ENCODE measurements around the gene TBKBP1.

TBKBP1 gene

DNA sequence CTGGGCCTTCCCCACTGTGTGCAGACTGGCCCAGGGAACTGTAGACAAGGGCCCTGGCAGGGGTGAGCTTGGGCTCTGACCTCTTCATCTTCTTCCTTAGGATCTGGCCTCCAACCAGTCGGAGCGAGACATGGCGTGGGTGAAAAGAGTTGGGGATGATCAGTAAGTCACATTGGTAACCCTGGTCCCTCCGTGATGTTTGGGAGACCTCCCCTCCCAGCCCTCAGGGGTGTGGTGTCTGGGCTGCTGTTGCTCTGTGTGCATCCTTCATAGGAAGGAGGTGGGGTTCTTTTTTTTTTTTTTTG lies 5.5 kb downstream of the TBKBP1 start:
- DNase-seq: no peak

DNA sequence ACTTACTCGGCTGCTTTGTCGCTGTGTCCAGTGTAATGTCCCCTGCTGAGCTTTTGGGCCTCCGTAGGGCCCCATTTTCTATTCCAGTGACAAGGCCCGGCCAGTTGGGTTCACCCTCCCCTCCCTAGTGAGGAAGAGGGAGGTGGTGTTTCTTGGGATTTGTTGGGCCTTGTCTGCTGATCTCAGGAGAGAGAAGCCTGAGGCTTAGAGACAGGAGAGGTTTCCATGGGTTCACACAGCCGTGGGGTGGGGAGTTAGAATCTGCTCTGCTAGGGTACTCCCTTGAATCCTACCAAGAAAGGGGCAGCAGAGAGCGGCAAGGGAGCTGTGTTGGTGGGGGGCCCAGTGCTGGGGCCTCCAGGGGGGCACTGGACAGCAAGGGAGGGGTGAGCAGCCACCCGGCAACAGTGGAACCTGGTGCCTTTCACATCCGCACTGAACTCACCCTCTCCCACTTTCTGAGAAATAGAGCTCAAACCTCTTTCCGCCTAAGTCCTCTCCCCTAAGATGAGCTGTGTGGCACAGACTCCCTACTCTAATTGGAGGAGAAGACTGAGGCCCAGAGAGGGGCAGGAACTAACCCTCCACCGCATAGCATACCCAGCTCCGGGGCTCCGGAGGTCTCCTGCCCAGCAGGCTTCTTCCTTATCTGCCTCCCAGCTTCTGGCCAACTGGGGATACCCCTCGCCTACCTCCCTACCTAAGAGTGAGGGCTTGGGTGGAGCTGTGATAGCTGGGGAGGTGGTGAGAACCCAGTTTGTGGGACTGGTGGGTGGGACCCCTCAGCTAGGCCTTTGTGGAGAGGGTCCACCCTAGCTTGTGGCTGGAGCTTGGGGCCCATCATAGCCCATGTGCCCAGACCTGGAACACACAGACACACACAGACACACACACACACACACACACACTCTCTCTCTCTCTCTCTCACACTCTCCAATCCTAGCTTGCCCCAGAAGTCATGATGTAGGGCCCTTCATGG lies 6.8 kb downstream of the TBKBP1 start:
- no peak for DNase-seq

DNA sequence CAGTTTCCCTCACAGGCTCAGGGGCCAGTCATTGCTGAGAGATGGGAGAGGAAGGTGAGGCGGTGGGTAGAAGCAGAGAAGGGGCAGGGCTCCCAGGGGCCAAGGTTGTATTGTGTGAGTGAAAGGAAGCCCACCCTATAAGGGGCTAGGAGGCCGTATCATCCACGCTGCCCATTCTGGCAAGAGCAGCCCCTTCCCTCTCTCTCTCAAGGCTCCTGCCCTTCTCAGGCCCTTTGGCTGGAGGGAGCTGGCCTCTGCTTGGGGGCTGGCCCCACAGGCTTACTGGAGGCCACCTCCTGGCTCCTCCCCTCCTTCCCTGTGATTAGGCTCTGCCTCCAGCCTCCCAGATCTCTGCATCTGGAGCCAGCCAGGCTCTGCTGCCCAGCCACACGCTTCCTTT lies 7.6 kb downstream of the TBKBP1 start:
- no peak for DNase-seq

DNA sequence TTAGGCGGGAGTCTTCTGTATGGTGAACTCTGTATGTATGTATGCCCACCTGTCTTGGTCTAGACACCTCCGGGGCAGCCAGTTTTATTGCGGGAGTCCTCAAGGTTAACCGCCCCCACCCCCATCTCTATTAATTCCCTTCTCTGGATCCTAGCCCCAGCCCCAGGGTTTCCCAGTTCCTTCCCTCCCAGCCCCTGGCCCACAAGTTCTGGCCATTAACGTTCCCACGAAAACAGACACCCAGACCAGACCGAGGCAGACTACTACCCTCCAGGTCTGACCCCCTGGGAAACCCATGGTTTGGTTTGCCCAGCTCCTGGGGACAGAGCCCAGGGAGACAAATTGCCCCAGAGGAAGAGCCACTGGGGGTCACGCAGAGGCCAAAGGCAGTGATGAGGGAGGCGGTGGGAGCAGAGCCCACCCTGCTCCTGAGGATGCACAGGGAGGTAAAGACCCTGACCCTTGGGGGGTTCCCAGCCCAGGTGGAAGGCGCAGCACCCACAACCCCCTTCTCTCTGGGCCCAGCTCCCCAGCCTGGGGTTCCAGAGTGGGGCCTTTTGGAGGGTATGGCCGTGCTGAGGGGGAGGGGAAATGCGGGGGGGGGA lies 8.5 kb downstream of the TBKBP1 start:
- no peak for DNase-seq

DNA sequence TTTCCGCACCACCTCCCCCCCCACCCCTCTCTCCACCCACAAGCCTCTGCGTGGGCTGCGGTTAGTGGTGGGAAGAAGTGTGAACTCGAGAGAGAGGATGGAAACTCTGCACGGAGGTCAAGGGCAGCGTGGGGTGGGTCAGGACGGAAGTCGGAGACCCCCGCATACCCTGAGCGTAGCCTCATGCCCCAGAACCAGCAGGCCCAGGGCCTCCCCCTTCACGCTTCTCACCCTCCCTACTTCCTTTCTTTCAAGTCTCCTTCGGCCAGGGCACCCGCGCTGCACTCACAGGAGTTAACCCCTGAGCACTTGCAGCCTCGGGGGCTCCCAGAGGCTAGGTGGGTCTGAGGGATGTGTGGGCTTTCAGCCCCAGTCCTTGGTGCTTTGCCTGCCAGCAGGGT lies 9.2 kb downstream of the TBKBP1 start:
- DNase-seq: no peak

DNA sequence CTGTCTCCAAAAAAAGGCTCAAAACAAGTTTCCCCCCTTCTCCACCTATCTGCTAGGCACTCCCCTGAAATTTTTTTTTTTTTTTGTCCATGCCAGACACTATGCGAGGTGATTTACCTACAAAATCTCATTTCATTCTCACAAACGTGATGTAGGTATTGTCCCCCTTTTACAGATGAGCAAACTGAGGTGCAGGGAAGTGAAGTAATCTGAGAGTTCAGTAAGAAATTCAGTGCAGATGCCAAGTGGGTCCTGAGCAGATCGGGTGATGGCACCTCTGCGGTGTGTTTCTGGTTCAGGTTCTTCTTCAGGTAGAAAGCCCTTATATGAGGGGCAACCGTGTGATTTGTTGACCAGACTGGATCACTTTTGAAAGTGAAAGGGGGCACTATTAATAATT lies 9.7 kb downstream of the TBKBP1 start:
- DNase-seq: no peak

DNA sequence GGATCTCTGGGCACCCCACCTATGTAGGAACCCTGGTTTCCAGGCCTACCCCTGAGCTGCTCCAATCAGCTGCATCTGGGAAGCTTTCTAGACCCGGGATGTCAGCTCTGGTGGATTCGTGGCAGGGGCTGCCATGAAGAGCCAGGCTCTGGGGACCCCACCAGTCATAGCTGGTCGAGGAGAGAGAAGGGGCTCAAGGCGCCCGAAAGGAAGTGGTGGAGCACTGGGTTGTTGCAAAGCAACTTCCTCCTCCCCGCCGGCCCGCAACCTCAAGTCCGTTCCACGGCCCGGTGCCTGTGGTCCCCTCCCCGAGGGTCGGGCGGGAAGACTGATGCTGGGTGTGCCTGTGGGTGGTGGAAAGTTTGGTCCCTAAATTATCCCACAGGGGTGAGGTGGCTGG lies 10.2 kb downstream of the TBKBP1 start:
- no peak for DNase-seq

DNA sequence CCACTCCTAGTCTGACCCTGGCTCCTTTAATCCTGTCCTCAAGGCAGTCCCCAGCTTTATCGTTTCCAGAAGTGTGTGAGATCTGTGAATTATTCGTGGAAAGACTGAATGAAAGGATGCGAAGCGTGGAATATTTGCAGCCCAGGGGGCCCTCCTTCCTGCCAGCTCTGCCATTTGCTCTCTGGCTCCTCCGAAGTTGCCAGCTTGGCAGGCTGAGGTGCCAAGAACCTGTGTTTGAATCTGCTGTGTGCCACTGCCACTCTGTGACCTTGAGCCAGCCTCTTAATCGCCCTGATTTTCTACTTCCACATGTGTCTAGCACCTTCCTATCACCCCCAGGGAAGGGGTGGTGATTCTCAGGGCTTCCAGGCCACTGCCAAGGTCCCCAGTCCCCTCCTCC lies 10.8 kb downstream of the TBKBP1 start:
- DNase-seq: no peak

DNA sequence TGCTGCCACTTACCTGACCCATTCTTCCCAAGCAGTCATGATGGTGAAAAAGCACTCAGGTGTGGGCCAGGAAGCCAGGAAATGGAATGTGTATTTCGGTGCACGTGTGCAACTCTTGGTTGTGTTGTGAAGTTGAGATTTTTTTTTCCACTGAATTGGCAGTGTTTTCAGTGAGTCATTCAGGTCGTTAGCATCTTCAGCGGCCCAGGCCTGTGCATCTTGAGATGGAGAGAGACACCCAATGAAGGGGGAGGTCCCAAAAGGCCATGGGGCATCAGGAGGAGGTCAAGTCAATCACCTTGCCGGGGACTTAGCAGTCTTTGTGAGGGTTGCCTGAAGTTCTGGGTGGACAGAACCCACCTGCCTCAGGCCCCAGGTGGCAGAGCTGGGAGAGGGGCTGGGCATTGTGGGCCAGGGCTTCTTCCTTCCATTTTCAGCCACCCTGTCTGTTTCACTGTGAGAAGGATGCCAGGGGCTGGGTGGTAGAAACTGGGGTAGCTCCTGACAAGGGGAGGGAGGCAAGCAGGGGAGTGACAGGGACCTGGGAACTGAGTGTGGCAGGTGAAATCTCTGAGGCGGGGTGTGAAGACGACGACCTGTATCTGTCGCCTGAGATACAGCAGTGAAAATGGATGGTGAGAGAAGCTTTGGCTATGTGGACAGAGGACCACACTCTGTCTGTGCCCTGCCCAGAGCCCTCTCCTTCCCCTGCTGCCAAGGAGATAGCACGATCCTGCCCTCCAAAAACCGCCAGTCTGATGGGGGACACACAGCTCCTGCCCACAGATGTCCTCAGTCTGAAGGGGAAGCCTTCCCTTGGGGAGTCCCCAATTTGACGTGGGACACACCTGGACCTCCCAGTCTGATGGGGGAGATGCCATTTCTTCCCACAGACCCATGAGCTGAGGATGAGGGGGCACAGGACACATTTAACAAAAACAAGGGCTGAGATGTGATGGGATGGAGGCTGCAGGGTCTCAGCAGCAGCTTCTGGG lies 11.9 kb downstream of the TBKBP1 start:
- DNase-seq: no peak

DNA sequence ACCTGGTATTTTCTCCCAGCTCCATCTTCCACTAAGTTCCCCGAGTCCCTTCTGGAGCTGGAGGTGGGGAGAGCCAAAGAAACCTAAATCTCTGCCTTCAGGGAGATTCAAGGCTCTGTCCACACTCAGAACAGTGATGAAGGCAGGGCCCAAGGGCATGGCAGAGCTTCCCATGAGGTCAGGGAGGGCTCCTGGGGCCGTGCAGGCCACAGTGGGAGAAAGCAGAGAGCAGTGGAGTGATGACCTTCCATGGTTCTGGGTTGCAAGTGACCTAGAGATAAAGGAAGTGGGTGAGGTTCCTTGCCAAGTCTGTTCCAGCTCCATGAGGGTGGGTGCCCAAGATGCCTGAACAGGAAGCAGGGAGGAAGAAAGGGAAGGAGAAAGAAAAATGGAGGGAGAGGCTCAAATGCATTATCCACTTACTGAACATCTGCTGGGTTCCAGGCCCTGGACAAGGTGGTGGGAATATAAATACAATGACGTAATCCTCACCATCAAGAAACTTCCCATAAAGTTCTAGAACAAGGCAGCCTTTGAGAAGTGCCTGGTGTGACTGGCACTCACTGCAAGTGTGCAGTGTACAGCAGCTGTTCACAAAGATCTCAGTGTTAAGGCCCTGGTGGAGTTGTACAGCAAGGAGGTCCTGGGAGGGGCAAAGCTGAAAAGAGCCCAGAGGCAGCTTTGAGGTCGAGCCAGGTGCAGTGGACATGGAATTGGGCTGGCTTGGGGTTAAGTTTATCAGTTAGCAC lies 13.3 kb downstream of the TBKBP1 start:
- DNase-seq: no peak

DNA sequence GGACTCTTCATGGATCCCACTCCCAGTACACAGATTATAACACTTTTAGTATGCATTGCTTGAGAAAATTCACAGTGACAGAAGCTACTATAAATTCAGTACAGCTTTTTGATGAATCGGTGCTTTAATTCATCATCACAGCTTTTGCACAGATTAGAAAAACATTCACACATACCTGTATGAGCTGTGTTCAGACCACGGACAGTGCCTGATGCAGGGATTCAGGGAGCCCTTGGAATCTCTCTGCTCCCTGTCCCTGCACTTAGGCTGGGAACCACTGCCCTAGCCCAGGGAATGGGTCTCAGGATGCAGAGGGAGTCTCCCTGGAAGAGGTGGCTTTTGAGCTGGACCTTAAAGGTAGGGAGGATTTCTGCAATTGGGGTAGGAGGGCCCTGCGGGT lies 13.9 kb downstream of the TBKBP1 start:
- no peak for DNase-seq

DNA sequence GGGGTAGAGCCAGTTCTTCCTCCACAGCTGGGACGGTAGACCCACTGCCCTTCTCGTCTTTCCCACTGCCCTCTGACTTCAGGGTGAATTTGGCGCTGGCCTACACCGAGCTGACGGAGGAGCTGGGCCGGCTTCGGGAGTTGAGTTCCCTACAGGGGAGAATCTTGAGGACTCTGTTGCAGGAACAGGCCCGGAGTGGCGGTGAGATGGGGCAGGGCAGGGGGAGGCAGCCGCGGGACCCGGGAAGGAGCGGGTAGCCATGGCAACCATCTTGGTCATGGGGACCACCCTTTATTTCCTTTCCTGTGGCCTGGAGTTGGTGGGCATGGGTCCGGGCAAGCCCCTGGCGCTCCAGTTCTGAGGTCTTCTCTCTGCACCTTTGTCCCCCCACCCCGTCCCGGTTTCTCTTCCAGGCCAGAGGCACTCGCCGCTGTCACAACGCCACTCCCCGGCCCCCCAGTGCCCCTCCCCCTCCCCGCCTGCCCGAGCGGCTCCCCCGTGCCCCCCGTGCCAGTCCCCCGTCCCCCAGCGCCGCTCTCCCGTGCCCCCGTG lies 14.4 kb downstream of the TBKBP1 start:
- no peak for DNase-seq

DNA sequence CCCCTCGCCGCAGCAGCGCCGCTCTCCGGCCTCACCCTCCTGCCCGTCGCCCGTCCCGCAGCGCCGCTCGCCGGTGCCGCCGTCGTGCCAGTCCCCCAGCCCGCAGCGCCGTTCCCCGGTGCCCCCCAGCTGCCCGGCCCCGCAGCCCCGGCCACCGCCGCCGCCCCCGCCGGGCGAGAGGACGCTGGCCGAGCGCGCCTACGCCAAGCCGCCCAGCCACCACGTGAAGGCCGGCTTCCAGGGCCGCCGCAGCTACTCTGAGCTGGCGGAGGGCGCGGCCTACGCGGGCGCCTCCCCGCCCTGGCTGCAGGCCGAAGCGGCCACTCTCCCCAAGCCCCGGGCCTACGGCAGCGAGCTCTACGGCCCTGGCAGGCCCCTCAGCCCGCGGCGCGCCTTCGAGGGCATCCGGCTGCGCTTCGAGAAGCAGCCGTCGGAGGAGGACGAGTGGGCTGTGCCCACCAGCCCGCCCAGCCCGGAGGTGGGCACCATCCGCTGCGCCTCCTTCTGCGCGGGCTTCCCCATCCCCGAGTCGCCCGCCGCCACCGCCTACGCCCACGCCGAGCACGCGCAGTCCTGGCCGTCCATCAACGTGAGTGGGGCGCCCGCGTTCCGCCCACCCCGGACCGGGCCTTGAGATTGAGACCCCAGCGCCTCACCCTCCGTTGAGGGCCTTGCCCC lies 15.0 kb downstream of the TBKBP1 start:
- no peak for DNase-seq

DNA sequence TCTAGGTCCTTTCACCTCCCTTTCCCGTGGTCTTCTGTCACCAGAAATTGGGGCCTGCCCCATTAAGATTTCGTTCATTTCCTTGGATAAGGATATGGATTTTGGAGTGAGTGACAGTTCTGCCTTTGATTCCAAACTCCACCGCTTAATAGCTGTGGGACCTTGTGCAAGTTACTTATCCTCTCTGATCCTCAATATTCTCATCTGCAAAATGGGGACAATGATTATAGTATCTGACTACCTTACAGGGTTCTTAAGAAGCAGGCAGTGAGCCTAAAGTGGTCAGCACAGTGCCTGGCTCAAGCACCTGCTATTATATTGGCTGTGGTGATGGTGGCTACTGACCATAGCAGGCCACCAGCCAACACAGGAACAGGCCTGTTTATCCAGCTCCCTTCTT lies 15.6 kb downstream of the TBKBP1 start:
- DNase-seq: no peak

DNA sequence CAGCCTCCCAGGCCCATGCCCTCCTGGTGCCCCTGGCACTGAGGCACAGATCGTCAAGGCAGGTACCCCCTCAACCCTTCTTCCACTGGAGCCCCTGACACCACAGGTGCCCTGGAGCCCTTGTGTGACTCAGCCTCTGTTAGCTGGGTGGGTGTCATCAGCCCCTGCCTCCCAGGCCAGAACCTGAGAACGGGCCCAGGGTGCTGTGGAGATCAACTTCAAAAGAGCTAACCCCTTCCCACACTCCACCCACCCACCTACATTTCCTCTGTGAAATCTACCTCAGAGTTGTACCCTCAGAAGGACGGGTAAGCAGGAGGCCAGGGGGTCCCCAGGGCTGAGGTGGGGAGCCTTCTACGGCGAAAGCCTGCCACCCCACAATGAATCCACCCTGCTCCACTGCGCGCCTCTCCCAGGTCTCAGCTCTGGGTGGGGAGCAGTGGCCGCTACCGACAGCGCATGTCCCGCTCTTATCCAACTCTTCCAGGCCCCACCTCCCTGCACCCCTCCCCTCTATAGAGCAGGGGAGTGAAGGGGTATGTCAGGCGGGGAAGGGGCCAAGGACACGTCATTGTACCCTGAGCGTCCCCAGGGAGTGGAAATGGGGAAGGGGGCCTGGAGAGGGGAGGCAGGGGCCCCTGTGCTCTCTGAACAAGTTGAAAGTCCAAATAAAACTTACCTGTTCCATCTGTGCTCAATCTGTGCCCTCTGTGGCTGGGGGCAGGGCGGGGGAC lies 17.6 kb downstream of the TBKBP1 start:
- no peak for DNase-seq

DNA sequence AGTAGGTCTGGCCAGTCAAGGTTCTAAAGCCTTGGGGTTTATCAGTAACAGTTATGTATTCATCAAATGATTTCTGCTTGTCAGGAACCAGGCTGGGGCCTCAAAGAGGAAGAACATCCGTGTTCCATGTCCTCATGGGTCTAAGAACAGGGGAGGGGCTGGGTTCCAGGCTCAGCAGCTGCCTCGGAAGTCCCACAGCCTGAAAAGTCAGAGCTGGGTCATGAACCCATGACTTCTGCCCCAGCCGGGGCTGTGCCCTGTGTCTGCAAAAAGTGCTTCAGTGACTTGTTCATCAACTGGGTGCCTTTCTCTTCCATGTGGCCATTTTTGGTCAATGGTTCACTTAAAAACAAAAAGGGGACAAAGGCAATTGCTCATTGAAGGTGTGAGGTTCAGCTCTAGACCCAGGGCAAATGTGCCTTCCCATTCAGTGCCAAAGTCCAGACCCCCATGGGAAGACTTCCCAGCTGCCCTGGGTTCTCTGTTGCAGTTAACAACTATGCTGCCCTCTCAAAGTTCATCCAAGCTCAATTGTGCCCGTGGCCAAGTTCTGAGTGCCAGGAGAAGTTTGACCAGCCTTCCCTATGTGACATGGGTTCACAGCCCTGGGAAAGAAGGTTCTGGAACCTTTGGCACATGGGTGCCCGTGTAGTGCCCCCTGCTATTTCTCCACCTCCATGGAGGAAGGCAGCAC lies 18.5 kb downstream of the TBKBP1 start:
- DNase-seq: no peak

DNA sequence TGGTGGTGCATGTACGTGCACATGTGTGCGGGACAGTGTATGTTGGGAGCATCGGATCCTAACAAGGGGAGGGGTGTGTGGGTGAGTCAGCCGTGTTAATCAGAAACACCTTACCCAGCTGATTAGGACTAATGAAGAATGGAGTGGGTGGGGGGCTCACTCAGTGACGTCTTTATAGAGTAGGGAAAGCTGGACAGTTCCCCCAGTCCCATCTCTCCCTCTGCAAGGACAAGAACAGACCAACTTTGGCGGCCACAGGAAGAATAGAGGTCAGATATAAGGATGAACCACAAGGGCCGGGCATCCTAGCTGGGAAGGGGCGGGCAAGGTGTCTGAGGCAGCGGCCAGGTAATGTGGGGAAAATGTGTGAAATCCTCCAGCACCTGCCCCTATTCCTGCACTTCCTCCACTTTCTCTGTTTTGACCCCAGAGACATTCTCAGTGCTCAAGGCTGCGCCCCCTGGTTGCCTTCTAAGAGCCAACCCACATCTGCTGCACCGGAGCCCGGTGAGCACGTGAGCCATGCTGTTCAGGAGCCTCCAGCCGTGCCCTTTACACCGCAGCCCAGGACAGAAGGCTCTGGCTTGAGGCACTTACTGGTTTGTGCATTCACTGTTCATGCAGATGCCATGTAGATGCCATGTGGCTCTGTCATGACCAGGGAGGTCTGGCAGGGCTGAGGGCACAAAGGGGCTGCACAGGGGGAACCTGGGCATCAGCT lies 20.2 kb downstream of the TBKBP1 start:
- DNase-seq: no peak

DNA sequence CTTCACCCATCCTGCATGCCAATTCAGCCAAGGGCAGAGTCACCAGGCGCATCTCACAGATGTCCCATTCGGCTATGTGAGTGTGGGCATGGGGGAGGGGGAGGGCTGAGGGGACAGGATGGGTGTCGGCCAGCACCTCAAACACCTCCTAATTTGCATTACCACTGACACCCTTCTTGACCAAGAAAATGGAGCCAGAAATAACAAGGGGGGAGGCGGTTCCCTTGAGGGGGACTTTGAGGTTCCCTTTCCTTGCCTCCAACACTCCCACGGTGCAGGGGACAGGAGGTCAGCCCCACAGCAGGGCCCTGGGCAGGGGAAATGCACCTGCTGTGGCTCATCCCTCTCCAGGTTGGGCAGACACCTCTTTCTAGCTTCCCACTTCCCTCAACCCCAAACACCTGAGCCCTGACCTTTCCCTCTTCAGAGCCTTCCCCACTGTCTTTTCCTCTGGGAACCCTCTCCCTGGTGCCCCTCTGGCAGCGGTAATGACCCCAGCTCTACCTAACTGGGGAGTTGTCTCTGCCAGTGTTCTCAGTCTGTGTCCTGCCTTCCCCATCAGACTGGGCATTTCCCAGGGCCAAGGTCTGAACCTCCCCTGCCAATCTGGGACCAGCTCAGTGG lies 20.9 kb downstream of the TBKBP1 start:
- no peak for DNase-seq

DNA sequence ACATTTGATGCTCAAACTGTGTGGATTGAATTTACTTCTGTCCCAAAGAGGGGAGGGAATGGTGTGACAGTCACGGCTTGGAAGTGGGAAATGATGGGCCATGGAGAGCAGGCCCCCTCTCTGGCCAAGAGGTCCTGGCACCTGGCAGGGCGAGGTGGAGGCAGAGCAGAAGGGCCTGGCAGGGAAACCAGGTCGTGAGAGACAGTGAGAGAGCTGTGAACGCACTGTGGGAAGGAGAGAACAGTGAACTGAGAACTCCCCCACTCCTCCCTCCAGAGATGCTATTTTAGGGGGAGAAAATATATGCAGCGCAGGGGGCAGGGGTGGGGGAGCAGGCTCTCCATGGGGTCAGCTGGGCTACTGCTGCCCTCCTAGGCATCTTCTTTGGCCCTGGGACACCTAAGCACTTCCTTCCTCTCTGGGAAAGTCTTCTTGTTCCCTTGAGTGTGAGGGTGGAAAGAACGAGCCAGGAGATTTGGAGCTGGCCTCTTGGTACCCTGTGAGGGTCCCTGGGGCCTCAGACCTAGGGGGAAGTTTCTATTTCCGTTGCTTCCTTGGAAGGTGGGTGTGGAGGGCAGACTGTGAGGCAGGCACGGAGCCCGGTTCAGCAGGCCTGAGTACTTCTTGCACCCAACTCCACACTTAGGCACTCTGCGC lies 21.8 kb downstream of the TBKBP1 start:
- no peak for DNase-seq

Data from NCI-H2081 treated with DMSO at 0.1 percent for 48 hours (cell line).